Gastroesophageal sphincter (tissue), 4 donors: Measurements from ENCODE around the gene PRRX2. TPM values are rescaled to one million over a fixed set of nuclear protein-coding genes. Genes with fewer than 3 reads are reported as not detected.

Experiments used
- ATAC-seq: fragments of 150-250 bp; one replicate; pipeline ENCODE4 v1.9.1; 2016; ENCODE audit warnings: mild to moderate bottlenecking, moderate library complexity
- H3K27ac ChIP-seq, 4 donors: fragments of 200-600 bp; sonication (generic) in 3 of 4; 1 replicate in 3 of 4; 2 replicates in 1 of 4; pipeline ENCODE4 v1.5.1; 2016 to 2019
- H3K27me3 ChIP-seq: fragments of 200-600 bp; sonication (generic); one replicate; pipeline ENCODE4 v1.5.1; 2019
- H3K36me3 ChIP-seq, 2 donors: fragments of 200-600 bp; sonication (generic); one replicate each; pipeline ENCODE4 v1.5.1; 2019; ENCODE audit warnings: control low read depth in 1 of 2
- H3K4me1 ChIP-seq, 3 donors: fragments of 200-600 bp; sonication (generic); 1 replicate in 2 of 3; 2 replicates in 1 of 3; pipeline ENCODE4 v1.5.1; 2016 to 2019; ENCODE audit warnings: control low read depth in 2 of 3
- H3K4me3 ChIP-seq, 2 donors: fragments of 200-600 bp; sonication (generic); one replicate each; pipeline ENCODE4 v1.5.1; 2019; ENCODE audit warnings: mild to moderate bottlenecking in 1 of 2, moderate library complexity in 1 of 2
- H3K9me3 ChIP-seq, 3 donors: fragments of 200-600 bp; sonication (generic); one replicate each; pipeline ENCODE4 v1.5.1; 2017 to 2019; ENCODE audit warnings: control low read depth in 2 of 3
- EP300 ChIP-seq: sonication (generic); formaldehyde crosslinking; IDR thresholded peaks from one replicate; pipeline ENCODE4 v1.6.1; 2017; ENCODE audit warnings: antibody characterized with exemption, mild to moderate bottlenecking
- POLR2A ChIP-seq, 2 donors: fragments of 450-650 bp; IDR thresholded peaks; one replicate each; pipeline ENCODE4 v1.6.1; 2017; ENCODE audit warnings: antibody characterized with exemption in 2 of 2, mild to moderate bottlenecking in 2 of 2, moderate library complexity in 1 of 2
- POLR2AphosphoS5 ChIP-seq: sonication (generic); formaldehyde crosslinking; IDR thresholded peaks from one replicate; pipeline ENCODE4 v1.6.1; 2017; ENCODE audit warnings: antibody characterized with exemption
- WGBS, 2 donors: methylation state at CpG; one replicate each; pipeline ENCODE4 v1.1.5; 2018; ENCODE audit warnings: low coverage in 1 of 2; 5-methylcytosine and 5-hydroxymethylcytosine counted together
- total RNA-seq, 4 donors: library from RNA; depleted of rRNA; stranded (reverse); fragments of >200 nt; gene quantifications; one replicate each; pipeline ENCODE4 v1.1.0, GENCODE V29; 2016
- TF ChIP-seq, protein P1 (sequence below), 4 experiments: fragments of 200-600 bp in 2 of 4; fragments of 450-650 bp in 2 of 4; sonication (generic) in 1 of 4; IDR thresholded peaks; one replicate each; pipeline ENCODE4 v1.5.1; 2017 to 2019; ENCODE audit warnings: antibody characterized with exemption in 4 of 4, mild to moderate bottlenecking in 2 of 4, moderate library complexity in 2 of 4

PRRX2 gene
- total RNA-seq, 4 donors from 2014 or later: 0.93 to 12.1 (median 7.1) TPM

DNA sequence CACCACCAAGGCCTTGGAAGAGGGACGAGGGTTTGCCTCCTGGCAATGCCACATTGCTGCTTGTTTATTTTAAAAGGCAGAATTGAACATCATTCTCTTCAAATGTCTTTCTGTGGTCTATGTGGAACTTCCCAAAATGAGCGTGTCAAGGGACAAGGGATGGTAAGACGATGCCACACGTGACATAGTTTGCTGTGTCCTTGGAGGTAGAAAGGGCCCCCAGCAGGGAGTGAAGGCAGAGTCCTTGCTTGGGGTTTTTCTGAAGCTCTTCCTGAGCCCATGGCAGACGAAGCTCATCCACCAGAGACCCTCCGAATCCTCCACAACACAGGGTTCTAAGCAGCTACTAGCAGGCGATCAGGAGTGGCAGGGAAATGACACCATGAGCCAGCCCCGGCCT is 28.3 kb downstream of the PRRX2 start:
- ATAC-seq: no peak
- TF ChIP-seq POLR2AphosphoS5 (no peak), EP300 (no peak), POLR2A (IDR thresholded peaks at IDR 0.05) (no peak)
- TF ChIP-seq, protein P1, sequence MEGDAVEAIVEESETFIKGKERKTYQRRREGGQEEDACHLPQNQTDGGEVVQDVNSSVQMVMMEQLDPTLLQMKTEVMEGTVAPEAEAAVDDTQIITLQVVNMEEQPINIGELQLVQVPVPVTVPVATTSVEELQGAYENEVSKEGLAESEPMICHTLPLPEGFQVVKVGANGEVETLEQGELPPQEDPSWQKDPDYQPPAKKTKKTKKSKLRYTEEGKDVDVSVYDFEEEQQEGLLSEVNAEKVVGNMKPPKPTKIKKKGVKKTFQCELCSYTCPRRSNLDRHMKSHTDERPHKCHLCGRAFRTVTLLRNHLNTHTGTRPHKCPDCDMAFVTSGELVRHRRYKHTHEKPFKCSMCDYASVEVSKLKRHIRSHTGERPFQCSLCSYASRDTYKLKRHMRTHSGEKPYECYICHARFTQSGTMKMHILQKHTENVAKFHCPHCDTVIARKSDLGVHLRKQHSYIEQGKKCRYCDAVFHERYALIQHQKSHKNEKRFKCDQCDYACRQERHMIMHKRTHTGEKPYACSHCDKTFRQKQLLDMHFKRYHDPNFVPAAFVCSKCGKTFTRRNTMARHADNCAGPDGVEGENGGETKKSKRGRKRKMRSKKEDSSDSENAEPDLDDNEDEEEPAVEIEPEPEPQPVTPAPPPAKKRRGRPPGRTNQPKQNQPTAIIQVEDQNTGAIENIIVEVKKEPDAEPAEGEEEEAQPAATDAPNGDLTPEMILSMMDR (IDR thresholded peaks at IDR 0.05): no peak
- Histone ChIP-seq H3K4me3 (no peak overlapping the region), H3K36me3 (no peaks in the 10 kb centered on the region), H3K4me1 (peaks cover 0 to 26% (median 8%) of the 10 kb centered on the region in 3 donors), H3K27me3 (peaks cover 19% of the 10 kb centered on the region), H3K27ac (peak overlapping the region in 1 of 4 donors; percentile 85), H3K9me3 (no peaks in the 10 kb centered on the region)
- 89 to 92% methylated on average over 2 to 8 of the region's 8 CpGs for WGBS, 2 donors

DNA sequence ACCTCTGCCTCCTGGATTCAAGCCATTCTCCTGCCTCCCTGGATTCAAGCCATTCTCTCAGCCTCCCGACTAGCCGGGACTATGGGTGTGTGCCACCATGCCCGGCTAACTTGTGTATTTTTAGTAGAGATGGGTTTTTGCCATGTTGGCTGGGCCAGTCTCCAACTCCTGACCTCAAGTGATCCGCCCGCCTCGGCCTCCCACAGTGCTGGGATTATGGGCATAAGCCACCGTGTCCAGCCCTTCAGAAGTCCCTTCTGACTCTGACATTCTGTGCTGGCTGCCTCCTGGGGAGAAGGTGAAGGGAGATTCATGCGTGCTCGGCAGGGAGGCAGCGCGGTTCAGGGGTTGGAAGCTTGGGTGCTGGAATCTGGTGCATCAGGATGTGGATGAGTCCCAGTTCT is 28.8 kb downstream of the PRRX2 start:
- H3K36me3 ChIP-seq: no peaks in the 10 kb centered on the region
- 47% methylated on average over 7 of the region's 11 CpGs; no CpG with 5 or more reads in 1 of the 2 donors for WGBS, 2 donors
- no peak overlapping the region for H3K4me3 ChIP-seq
- H3K9me3 ChIP-seq: no peaks in the 10 kb centered on the region
- H3K27me3 ChIP-seq: peaks cover 19% of the 10 kb centered on the region
- H3K4me1 ChIP-seq: peaks cover 0 to 28% (median 8%) of the 10 kb centered on the region in 3 donors
- H3K27ac ChIP-seq: peak overlapping the region in 1 of 4 donors; percentile 85
- ATAC-seq: no peak
- TF ChIP-seq, protein P1 (IDR thresholded peaks at IDR 0.05): no peak
- TF ChIP-seq POLR2AphosphoS5: no peak
- TF ChIP-seq EP300: no peak
- no peak for TF ChIP-seq POLR2A (IDR thresholded peaks at IDR 0.05)

DNA sequence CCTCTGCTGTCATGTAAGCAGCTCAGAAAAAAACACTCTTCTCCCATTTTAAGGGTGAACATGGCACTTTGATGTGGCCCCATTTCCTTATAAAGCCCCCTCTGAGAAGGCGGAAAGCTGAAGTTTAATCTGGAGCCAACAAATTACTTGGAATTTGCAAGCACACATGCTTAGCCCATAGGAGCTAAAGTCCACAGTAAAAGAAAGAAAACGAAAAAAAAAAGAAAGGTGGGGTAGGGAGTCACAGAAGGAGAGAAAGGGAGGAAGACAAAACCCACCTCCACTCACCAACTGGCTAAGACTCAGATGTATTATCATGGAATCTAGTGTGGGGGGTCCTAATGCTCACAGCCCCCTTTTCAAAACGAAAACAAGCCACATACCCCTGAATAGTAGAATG is 30.4 kb downstream of the PRRX2 start:
- Histone ChIP-seq H3K9me3 (no peaks in the 10 kb centered on the region), H3K4me1 (peaks cover 0 to 28% (median 8%) of the 10 kb centered on the region in 3 donors), H3K27ac (peak overlapping the region in 2 of 4 donors; percentile 76 to 85), H3K36me3 (no peaks in the 10 kb centered on the region), H3K4me3 (no peak overlapping the region), H3K27me3 (peaks cover 19% of the 10 kb centered on the region)
- 63 to 65% methylated on average over 2 to 3 of the region's 3 CpGs for WGBS, 2 donors
- no peak for TF ChIP-seq POLR2AphosphoS5
- TF ChIP-seq POLR2A (IDR thresholded peaks at IDR 0.05): no peak
- ATAC-seq: no peak

DNA sequence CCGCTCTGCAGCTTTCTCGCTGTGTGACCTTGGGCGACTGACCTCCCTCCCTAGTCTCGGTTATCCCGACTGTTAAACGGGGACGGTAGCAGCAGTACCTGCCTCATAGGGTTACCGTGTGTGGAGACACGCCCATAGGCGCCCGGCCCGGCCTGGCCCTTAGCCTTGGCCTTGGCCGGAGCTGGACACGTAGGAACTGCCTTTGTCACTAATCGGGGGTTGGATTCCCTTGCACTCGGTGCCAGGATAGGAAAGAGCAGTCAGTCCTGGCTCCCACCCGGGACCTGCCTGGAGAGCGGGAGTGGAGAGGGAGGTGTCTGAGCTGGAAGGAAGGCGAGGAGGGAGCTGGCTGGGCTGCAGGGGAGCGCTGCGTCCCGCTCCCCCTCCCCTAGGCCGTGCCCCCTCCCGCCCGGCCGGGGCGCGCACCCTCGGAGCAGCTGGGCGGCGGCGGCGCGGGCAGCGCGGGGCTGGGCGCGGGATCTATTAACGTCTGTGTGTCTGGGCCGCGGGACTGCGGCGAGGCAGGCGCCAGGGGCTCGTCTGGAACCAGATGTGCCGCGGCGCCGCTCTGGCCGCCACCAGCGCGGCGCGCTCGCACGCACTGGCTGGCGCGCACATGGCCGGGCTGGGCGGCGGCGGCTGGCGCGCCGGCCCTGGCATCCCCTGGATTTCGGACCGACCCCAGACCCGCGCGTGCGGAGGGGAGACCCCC is 31.7 kb downstream of the PRRX2 start:
- no CpG with 5 or more reads among the region's 71 CpGs for WGBS, 2 donors
- Histone ChIP-seq H3K27me3 (peaks cover 19% of the 10 kb centered on the region), H3K9me3 (no peaks in the 10 kb centered on the region), H3K27ac (peak overlapping the region in 3 of 4 donors; percentile 54 to 85 (median 76)), H3K4me3 (peak overlapping the region; percentile 37 to 49), H3K4me1 (peaks cover 0 to 31% (median 8%) of the 10 kb centered on the region in 3 donors), H3K36me3 (no peaks in the 10 kb centered on the region)
- TF ChIP-seq, protein P1 (IDR thresholded peaks at IDR 0.05): no peak
- peak in 1 of 2 donors; percentile 36 for TF ChIP-seq POLR2A (IDR thresholded peaks at IDR 0.05)
- TF ChIP-seq POLR2AphosphoS5: peak; percentile 27
- ATAC-seq: peak; percentile 69

DNA sequence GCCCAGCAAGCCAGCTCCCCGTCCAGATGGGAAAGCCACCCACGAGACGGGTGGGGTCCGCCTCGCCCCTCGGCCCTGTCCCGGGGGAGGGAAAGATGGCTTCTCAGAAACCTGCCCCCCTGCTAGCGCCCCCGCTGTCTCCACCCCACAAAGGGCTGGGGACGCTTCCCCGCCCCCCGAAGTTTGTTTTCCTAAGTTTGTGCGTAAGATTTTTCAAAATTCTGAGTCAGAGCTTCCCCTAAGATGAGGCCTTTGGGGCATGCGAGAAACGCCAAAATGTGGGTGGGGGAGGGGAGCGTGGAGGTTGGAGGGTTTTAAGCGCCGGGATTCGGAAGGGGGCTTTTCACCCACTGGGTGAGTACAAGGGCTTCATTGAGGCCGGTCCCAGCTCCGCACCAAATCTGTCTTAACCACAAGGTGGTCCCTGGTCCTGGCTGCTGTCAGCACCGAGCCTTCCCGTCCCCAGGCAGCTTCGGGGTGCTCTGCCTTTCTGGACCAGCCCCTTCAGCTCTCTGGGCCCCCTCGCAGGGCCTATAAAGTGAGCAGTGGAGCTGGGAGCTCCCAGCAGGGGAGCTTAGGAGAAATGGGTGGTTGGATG is 32.3 kb downstream of the PRRX2 start:
- Histone ChIP-seq H3K4me3 (peak overlapping the region; percentile 37 to 49), H3K9me3 (no peaks in the 10 kb centered on the region), H3K36me3 (no peaks in the 10 kb centered on the region), H3K27me3 (peaks cover 19% of the 10 kb centered on the region), H3K27ac (peak overlapping the region in 3 of 4 donors; percentile 54 to 85 (median 76)), H3K4me1 (peaks cover under 1 to 37% (median 13%) of the 10 kb centered on the region in 3 donors)
- WGBS, 2 donors: 41% methylated on average over 4 of the region's 25 CpGs; no CpG with 5 or more reads in 1 of the 2 donors
- peak; percentile 51 for ATAC-seq
- TF ChIP-seq POLR2A (IDR thresholded peaks at IDR 0.05) (no peak), EP300 (no peak), POLR2AphosphoS5 (peak; percentile 36)
- TF ChIP-seq, protein P1 (IDR thresholded peaks at IDR 0.05): no peak
